ENCODE measurements around the gene AMN. TPM values are rescaled to one million over a fixed set of nuclear protein-coding genes. Genes with fewer than 3 reads are reported as not detected.

The AMN gene
- polyA plus RNA-seq, 1 donor from 2014 or later = 0.15 TPM

DNA sequence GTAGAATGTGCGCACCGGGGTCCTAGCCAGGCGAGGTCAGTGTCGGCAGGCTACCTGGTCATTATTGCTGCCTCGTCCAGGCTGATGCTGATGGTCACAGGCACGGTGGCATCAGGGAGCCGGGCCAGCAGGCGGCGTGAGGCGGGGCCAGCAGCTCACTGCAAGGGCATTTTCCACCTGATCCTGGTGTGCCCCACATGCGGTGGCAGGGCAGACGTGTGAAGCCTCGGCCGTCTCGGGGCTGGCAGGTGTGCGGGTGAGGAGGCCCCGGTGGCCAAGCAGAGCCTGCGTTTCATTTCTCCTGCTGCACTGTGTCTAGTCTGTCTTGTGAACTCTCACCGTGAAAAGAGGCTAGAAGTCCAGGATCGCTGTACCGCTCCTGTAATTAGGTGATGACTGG lies 12.0 kb upstream of the AMN start:
- no peak for TF ChIP-seq EZH2 (IDR thresholded peaks at IDR 0.05; ENCODE audit: borderline replicate concordance, insufficient read depth, low read length, poor library complexity, severe bottlenecking)
- no peak for TF ChIP-seq MXI1 (conservative IDR thresholded peaks at IDR 0.05; ENCODE audit: poor library complexity, severe bottlenecking)
- no peak for TF ChIP-seq SMC3 (conservative IDR thresholded peaks at IDR 0.05; ENCODE audit: poor library complexity)
- no peak for TF ChIP-seq EP300 (conservative IDR thresholded peaks at IDR 0.05; ENCODE audit: poor library complexity, severe bottlenecking)
- no peak for TF ChIP-seq POLR2AphosphoS5 (IDR thresholded peaks at IDR 0.05)
- no peak for TF ChIP-seq RAD21 (conservative IDR thresholded peaks at IDR 0.05)
- TF ChIP-seq, protein P1, sequence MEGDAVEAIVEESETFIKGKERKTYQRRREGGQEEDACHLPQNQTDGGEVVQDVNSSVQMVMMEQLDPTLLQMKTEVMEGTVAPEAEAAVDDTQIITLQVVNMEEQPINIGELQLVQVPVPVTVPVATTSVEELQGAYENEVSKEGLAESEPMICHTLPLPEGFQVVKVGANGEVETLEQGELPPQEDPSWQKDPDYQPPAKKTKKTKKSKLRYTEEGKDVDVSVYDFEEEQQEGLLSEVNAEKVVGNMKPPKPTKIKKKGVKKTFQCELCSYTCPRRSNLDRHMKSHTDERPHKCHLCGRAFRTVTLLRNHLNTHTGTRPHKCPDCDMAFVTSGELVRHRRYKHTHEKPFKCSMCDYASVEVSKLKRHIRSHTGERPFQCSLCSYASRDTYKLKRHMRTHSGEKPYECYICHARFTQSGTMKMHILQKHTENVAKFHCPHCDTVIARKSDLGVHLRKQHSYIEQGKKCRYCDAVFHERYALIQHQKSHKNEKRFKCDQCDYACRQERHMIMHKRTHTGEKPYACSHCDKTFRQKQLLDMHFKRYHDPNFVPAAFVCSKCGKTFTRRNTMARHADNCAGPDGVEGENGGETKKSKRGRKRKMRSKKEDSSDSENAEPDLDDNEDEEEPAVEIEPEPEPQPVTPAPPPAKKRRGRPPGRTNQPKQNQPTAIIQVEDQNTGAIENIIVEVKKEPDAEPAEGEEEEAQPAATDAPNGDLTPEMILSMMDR (IDR thresholded peaks at IDR 0.05; ENCODE audit: poor library complexity, severe bottlenecking) = no peak
- no peak for TF ChIP-seq TAF1 (IDR thresholded peaks at IDR 0.05; ENCODE audit: low read depth)
- TF ChIP-seq, protein P2, sequence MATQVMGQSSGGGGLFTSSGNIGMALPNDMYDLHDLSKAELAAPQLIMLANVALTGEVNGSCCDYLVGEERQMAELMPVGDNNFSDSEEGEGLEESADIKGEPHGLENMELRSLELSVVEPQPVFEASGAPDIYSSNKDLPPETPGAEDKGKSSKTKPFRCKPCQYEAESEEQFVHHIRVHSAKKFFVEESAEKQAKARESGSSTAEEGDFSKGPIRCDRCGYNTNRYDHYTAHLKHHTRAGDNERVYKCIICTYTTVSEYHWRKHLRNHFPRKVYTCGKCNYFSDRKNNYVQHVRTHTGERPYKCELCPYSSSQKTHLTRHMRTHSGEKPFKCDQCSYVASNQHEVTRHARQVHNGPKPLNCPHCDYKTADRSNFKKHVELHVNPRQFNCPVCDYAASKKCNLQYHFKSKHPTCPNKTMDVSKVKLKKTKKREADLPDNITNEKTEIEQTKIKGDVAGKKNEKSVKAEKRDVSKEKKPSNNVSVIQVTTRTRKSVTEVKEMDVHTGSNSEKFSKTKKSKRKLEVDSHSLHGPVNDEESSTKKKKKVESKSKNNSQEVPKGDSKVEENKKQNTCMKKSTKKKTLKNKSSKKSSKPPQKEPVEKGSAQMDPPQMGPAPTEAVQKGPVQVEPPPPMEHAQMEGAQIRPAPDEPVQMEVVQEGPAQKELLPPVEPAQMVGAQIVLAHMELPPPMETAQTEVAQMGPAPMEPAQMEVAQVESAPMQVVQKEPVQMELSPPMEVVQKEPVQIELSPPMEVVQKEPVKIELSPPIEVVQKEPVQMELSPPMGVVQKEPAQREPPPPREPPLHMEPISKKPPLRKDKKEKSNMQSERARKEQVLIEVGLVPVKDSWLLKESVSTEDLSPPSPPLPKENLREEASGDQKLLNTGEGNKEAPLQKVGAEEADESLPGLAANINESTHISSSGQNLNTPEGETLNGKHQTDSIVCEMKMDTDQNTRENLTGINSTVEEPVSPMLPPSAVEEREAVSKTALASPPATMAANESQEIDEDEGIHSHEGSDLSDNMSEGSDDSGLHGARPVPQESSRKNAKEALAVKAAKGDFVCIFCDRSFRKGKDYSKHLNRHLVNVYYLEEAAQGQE (IDR thresholded peaks at IDR 0.05; ENCODE audit: borderline replicate concordance) = no peak
- Histone ChIP-seq H3K79me2 (replicated peaks; ENCODE audit: insufficient read depth, low read length) (no peaks in the 10 kb centered on the region), H3K9me3 (ENCODE audit: low read length) (no peaks in the 10 kb centered on the region), H3K9ac (ENCODE audit: low read length) (no peak overlapping the region), H4K20me1 (ENCODE audit: insufficient read depth) (no peaks in the 10 kb centered on the region), H3K4me2 (ENCODE audit: low read length) (no peak overlapping the region), H3K36me3 (ENCODE audit: insufficient read depth, low read length) (peaks cover 2% of the 10 kb centered on the region), H3K9me2 (ENCODE audit: insufficient read depth, low read length) (no peaks in the 10 kb centered on the region), H2AFZ (ENCODE audit: low read depth, low read length) (no peak overlapping the region), H3K4me3 (ENCODE audit: low read length) (no peak overlapping the region), H3K27me3 (ENCODE audit: insufficient read depth, low read depth, low read length) (no peaks in the 10 kb centered on the region), H3F3A (ENCODE audit: insufficient read depth, low read length, poor library complexity, severe bottlenecking) (no peaks in the 10 kb centered on the region), H3K27ac (ENCODE audit: low read length) (no peak overlapping the region)

DNA sequence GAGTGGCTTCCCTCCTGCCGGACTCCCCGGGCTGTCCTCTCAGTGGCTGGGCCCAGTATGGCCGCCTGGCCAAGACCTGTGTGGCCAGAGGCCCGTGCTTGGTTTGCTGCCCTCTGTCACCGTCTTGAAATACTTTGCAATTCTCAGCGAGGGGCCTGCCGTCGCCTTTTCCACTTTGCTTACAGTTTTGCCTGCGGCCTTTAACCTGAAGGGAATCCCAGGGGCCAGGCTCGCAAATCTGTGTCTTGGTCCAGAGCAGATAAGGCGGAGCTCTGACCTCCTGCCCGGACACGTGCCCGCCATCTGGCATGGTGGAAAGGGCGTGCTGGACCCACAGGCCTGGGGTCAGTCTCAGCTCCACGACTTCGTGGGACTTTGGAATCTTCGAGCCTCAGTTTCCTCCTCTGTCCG lies 10.9 kb upstream of the AMN start:
- TF ChIP-seq MXI1 (conservative IDR thresholded peaks at IDR 0.05; ENCODE audit: poor library complexity, severe bottlenecking) (no peak), POLR2AphosphoS5 (IDR thresholded peaks at IDR 0.05) (no peak), EP300 (conservative IDR thresholded peaks at IDR 0.05; ENCODE audit: poor library complexity, severe bottlenecking) (no peak), SMC3 (conservative IDR thresholded peaks at IDR 0.05; ENCODE audit: poor library complexity) (no peak), TAF1 (IDR thresholded peaks at IDR 0.05; ENCODE audit: low read depth) (no peak), RAD21 (conservative IDR thresholded peaks at IDR 0.05) (no peak)
- TF ChIP-seq, protein P1 (IDR thresholded peaks at IDR 0.05; ENCODE audit: poor library complexity, severe bottlenecking) = no peak
- no peak overlapping the region for H2AFZ ChIP-seq (ENCODE audit: low read depth, low read length)
- H3K9ac ChIP-seq (ENCODE audit: low read length) = no peak overlapping the region
- no peak overlapping the region for H3K27ac ChIP-seq (ENCODE audit: low read length)
- no peaks in the 10 kb centered on the region for H3F3A ChIP-seq (ENCODE audit: insufficient read depth, low read length, poor library complexity, severe bottlenecking)
- H3K9me3 ChIP-seq (ENCODE audit: low read length) = no peaks in the 10 kb centered on the region
- H3K79me2 ChIP-seq (replicated peaks; ENCODE audit: insufficient read depth, low read length) = no peaks in the 10 kb centered on the region
- H3K36me3 ChIP-seq (ENCODE audit: insufficient read depth, low read length) = no peaks in the 10 kb centered on the region
- H3K4me2 ChIP-seq (ENCODE audit: low read length) = no peak overlapping the region
- H3K4me3 ChIP-seq (ENCODE audit: low read length) = no peak overlapping the region
- no peaks in the 10 kb centered on the region for H3K9me2 ChIP-seq (ENCODE audit: insufficient read depth, low read length)
- H4K20me1 ChIP-seq (ENCODE audit: insufficient read depth) = no peaks in the 10 kb centered on the region
- H3K27me3 ChIP-seq (ENCODE audit: insufficient read depth, low read depth, low read length) = no peaks in the 10 kb centered on the region
